Epithelial cell of esophagus (primary cell): ENCODE results near the gene GNB1.

Experiments used
- DNase-seq: peaks from one replicate; pipeline ENCODE4 v3.0.0; 2010; ENCODE audit warnings: low read depth
- H3K4me3 ChIP-seq: 2 replicates; pipeline ENCODE4 v1.5.1; 2011; ENCODE audit warnings: mild to moderate bottlenecking, low read length, control low read depth
- TF ChIP-seq, protein P1 (sequence below): IDR thresholded peaks from 2 replicates; pipeline ENCODE4 v1.5.1; 2011; ENCODE audit warnings: low read depth, mild to moderate bottlenecking, low read length, control low read depth, inconsistent platforms; ENCODE audit not compliant: insufficient read depth; ENCODE audit errors: missing control alignments

Gene GNB1

DNA sequence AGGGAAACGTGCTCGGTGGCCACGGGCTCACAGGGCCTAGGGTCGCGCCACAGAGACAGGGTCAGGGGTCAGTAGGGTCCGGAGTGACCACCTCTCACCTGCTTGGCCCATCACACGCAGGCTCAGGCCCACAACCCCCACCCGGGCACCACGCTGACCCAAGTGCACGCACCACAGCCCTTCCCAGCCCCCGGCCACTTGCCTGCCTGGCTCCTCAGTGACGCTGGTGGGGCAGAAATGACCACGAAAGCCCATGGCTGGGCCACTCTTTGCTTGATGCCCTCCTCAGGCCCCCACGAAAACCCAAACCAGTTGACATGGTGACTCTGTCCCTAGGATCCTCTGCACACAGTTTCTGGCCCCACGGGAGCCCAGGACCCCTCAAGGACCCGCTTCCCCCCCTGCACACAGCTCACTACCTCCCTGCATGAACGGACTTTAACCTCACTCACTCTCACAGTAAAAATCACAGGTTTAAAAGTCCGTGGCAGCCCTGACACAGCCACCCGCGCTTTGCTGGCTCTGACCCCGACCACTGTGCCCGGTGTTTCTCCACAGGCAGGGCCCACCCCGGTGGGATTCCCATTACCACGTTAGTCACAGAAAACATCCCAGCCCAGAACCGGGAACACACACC lies 133.3 kb downstream of the GNB1 start:
- no peak for DNase-seq
- TF ChIP-seq, protein P1, sequence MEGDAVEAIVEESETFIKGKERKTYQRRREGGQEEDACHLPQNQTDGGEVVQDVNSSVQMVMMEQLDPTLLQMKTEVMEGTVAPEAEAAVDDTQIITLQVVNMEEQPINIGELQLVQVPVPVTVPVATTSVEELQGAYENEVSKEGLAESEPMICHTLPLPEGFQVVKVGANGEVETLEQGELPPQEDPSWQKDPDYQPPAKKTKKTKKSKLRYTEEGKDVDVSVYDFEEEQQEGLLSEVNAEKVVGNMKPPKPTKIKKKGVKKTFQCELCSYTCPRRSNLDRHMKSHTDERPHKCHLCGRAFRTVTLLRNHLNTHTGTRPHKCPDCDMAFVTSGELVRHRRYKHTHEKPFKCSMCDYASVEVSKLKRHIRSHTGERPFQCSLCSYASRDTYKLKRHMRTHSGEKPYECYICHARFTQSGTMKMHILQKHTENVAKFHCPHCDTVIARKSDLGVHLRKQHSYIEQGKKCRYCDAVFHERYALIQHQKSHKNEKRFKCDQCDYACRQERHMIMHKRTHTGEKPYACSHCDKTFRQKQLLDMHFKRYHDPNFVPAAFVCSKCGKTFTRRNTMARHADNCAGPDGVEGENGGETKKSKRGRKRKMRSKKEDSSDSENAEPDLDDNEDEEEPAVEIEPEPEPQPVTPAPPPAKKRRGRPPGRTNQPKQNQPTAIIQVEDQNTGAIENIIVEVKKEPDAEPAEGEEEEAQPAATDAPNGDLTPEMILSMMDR = no peak

GRCh38 chr1:1756661-1757421 lies 134.0 kb downstream of the GNB1 start:
- DNase-seq = no peak
- no peak overlapping the region for H3K4me3 ChIP-seq
- TF ChIP-seq, protein P1 = no peak

More for the DNA sequence above, 133.3 kb downstream of the GNB1 start:
- no peak overlapping the region for H3K4me3 ChIP-seq

DNA sequence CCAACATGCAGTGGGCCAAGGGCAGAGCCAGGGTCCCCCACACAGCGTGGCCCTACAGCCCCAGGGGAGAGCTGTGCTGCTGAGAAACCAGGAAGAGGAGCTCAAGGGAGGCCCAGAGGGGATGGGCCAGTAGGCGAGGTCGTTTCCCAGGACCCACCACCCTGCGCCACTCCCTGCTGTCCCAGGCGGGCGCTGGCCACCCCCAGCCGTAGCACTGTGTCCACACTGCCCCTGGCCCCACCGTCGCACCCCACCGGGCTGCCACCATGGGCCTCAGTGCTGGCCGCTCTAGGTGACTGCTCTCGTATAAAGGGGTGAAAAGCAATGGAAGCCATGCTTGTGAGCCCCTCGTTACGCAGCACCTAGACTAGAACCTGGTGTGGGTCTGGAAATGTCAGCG lies 135.0 kb downstream of the GNB1 start:
- no peak for DNase-seq
- no peak overlapping the region for H3K4me3 ChIP-seq
- TF ChIP-seq, protein P1 = no peak

DNA sequence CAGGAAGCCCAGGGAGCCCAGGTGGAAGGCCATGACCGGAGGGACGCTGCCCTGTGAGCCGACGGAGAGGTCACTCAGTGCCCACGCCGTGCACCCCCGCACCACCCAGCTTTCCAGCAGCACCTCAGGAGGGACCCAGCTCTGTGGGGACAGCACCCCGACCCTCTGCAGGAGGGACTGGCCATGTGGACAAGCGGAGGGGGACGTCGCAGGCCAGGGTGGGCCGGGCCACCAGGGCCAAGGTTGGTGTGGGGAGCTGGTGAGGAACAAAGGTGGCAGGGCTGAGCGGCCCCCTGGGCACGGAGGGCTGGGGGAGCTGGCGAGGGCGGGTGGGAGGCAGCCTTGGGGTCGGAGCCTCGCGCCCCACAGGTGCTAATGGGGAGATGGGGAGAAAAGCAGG lies 135.5 kb downstream of the GNB1 start:
- TF ChIP-seq, protein P1 = no peak
- no peak overlapping the region for H3K4me3 ChIP-seq
- no peak for DNase-seq

DNA sequence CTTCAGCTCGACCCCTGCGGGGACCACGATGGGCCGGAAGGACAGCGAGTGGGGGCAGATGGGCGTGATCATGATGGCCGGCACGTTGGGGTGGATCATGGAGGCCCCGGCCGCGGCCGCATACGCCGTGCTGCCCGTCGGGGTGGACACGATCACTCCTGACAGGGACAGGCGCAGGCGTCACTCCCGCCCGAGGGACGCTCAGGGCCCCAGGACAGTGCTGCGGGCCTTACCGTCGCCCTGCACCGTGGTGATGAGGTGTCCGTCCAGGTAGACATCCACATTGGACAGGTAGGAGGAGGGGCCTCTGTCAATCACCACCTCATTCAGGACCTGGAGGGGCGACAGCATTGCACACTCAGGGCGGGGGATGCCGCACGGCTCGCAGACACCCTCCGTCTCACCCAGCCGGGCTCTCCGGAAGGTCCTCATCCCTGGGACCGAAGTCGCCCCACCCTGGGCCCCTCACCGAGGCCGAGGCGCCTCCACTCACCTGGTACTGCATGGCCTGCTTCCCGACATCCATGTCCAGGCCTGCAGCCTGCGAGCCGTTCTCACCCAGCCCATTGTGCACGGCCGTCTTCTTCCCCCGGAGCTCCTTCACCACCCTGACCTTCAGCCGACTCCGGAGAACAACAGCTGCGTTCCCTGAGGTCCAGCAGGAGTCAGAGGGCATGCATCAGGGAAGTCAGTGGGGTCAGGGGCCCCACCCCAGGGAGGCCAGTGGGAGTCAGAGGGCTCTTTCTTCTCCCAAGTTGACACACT lies 136.7 kb downstream of the GNB1 start:
- no peak for DNase-seq
- H3K4me3 ChIP-seq = no peak overlapping the region
- TF ChIP-seq, protein P1 = no peak

GRCh38 chr1:1753607-1754005 lies 137.3 kb downstream of the GNB1 start:
- no peak overlapping the region for H3K4me3 ChIP-seq
- DNase-seq = no peak
- TF ChIP-seq, protein P1 = no peak
